Measurements from ENCODE around the gene C1GALT1.

DNA sequence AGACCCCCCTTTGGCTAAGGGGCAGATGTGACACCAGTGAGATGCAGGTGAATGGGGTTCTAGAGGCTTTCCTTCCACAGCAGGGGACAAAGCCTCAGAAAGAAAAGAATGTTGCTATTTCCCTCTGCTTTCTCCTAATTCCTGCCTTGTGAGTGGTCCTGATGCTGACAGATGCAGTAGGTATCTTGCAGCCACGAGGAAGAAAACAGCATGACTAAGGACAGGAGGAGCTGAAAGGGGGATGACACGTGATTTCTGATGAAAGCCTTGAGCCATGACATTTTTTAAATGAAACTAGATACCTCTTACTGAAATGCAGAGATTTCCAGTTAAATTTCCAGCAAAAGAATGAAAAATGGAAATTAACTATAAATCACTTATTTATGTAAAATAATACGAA lies 92.4 kb downstream of the C1GALT1 start:
- no peak for TF ChIP-seq POLR2A (IDR thresholded peaks at IDR 0.05)
- TF ChIP-seq, protein P1, sequence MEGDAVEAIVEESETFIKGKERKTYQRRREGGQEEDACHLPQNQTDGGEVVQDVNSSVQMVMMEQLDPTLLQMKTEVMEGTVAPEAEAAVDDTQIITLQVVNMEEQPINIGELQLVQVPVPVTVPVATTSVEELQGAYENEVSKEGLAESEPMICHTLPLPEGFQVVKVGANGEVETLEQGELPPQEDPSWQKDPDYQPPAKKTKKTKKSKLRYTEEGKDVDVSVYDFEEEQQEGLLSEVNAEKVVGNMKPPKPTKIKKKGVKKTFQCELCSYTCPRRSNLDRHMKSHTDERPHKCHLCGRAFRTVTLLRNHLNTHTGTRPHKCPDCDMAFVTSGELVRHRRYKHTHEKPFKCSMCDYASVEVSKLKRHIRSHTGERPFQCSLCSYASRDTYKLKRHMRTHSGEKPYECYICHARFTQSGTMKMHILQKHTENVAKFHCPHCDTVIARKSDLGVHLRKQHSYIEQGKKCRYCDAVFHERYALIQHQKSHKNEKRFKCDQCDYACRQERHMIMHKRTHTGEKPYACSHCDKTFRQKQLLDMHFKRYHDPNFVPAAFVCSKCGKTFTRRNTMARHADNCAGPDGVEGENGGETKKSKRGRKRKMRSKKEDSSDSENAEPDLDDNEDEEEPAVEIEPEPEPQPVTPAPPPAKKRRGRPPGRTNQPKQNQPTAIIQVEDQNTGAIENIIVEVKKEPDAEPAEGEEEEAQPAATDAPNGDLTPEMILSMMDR (IDR thresholded peaks at IDR 0.05) = no peak

All from thyroid gland (tissue), 4 donors.